Fibroblast of skin of right biceps (primary cell): Measurements from ENCODE around the gene EIF3I.
"Not testable (repeated sequence)": the region's sequence is repeated elsewhere in the genome, so short reads cannot be mapped to it uniquely, and the experiment has no call there.

Source experiments
- DNase-seq: peaks from one replicate; pipeline ENCODE4 v3.0.0-alpha.2; 2013

EIF3I gene

DNA sequence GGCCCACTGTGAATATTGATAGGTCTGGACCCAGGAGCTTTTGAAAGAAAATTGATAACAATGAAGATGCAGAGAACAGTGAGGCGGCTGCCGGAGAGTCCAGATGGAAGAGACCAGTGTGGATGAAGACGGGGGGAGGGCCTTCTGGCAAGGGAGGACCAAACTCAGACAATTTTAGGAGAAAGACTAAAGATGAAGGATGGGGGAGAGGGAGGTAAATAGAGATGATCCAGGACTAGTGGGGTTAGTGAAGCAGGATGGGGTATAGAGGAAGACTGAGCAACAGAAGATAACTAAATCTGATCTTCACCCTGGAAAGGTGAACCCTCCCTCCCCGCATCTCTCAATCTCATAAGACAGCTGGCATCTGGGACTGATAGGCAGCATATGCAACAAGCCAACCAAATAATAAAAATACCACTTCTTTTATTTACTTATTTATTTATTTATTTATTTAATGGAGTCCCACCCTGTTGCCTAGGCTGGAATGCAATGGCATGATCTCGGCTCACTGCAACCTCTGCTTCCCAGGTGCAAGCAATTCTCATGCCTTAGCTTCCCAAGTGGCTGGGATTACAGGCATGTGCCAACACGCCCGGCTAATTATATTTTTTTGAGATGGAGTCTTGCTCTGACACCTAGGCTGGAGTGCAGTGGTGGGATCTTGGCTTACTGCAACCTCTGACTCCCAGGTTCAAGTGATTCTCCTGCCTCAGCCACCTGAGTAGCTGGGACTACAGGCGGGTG is 10.5 kb downstream of the EIF3I start:
- DNase-seq: no peak

- DNase-seq: no peak
Observed at GRCh38 chr1:32234792-32235191, 12.6 kb downstream of the EIF3I start.

DNA sequence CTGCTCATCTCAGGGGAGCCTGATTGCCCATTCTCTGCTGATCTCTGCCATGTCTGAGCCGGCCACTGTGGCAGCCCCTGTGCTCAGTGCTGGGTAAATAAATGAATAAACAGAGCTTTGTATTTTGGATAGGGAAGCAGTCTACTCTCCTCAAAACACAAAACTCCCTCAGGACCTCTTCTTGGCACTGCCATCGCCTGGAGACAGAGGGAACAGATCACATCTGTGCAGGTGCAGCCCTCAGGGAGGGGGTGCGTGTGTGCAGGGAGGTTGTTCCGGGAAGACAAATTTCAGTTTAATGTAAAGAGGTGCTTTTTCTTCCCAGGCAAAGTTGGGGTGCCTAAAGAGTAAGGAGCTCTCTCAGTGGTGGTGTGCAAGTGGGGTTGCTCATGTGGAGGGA is 17.1 kb downstream of the EIF3I start:
- no peak for DNase-seq

DNA sequence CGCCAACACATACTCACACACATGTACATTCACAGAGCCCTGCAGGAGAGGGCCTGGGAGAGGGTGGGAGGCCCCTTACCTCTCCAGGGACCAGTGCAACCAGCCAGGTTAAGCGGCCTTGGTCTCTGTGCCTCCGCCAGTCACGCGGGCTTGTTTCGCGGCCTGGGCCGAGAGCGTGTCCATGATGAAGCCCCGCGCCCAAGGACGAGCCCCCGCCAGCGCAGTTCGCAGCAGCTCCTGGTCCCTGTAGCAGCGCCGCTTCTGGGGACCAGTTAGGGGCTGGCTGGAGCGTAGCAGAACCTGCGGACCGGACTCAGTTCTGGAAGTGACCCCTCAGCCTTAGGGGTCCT is 17.6 kb downstream of the EIF3I start:
- DNase-seq: no peak

- peak; percentile 45 for DNase-seq
Observed at GRCh38 chr1:32240140-32240951, 18.1 kb downstream of the EIF3I start.

GRCh38 chr1:32241001-32241763 is 19.0 kb downstream of the EIF3I start:
- peak; percentile 46 for DNase-seq

GRCh38 chr1:32242341-32242851 is 20.2 kb downstream of the EIF3I start:
- DNase-seq: no peak

DNA sequence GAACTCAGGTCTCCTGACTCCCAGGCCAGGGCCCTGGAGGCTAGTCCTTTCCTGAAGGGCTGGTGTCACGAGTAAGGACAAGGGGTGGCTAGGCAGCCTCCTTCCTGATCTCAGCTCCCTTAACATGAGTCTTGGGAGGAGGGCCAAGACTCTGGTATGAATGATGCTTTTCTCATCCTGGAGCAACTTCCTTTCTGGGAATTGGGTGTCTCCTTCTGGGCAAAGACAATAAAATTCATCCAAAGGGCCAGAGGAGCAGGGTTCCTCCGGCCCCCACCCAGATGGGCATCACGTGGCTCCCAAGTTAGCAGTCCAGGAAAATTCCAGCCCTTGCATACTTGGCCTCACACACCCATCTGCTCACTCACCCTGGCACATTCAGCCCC is 24.7 kb downstream of the EIF3I start, which contains the start of gene FAM167B:
FAM167B (plus strand) TSS at position 335 of the 386 bp plus-strand sequence. CDS start 200 bp downstream, outside the sequence.
- DNase-seq: peak; percentile 71

DNA sequence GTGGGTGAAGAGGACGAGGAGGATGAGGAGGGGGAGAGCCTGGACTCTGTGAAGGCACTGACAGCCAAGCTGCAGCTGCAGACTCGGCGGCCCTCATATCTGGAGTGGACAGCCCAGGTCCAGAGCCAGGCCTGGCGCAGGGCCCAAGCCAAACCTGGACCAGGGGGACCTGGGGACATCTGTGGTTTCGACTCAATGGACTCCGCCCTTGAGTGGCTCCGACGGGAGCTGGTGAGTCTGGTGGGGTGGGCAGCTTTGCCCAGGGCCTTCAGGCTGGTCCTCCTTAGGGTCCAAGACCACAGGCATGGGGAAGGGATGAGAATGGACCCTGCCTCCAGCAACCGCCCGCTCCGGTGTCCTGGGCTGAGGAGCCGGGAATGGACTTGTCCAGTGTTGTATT is 25.2 kb downstream of the EIF3I start:
- DNase-seq: no peak

GRCh38 chr1:32247983-32248889 is 26.0 kb downstream of the EIF3I start:
- peak; percentile 60 for DNase-seq

DNA sequence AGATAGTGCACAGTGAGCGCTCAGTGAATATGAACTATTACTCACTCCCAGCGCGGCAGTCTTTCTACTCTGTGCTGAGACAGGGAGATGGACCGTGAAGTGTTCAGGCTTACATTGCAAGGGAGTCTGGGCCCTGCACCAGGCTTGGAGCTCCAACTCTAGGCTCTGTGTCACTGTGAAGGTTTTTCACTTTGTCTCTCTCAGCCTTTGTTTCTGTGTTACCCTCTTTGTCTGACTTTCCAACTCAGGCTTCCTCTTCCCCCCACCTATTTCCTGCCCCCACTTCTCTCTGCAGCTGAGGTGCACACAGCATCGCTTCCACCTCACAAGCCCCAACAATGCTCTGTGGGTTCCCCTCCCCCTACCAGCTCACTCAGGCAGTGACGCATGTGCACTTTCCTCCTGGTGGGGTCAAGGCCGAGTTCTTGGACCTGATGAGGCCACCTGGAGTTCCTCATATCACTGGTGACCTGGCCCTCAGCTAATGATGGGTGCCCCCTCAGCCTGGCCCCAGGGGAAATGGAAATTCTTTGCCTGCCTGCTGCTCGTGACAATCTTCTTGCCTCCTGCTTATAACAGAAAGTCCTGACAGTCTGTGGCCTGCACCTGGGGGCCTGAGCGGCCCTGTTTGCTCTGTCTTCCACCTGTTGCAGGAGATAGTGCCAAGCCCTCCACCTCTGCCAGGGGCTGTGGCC is 27.8 kb downstream of the EIF3I start:
- DNase-seq: peak; percentile 20

DNA sequence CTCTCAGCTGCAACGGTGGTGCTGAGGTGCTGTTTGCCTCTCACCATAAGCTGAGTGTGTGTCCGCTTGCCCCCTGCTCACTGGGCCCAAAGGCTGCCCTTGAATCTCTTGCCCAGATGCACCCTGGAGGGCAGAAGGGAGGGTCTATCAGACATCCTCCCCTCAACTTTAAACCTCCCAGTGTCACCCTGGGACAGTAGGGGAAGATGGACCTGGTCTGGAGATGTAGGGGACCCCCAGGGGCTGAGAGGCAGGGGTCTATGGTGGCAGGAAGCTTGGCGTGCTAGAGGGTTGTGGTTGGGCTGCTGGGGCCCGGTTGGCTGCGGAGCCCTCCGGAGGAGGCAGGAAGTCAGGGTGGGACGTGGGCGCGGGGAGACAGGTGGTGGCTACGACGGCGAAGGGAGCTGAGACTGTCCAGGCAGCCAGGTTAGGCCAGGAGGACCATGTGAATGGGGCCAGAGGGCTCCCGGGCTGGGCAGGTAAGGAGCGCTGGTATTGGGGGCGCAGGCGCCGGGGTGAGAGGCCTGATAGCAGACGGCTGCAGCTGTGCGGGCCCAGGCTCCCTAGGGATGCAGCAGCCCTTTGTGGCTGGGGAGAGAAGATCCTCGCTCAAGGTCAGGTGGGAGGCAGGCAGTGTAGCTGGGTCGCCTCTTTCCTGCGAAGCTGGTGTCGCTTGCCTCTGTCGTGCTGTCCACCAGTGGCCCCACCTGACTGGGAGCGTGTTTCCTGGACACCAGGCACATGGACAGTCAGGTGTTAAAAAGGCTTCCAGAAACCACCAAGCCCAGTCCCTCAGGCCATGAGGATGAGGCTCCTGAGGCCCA is 28.9 kb downstream of the EIF3I start, which contains the start of gene LCK:
LCK (plus strand) TSS at position 373 of the 824 bp plus-strand sequence. CDS start 23,065 bp downstream, outside the sequence.
- no peak for DNase-seq

- DNase-seq: no peak
Observed at GRCh38 chr1:32255072-32256071, 33.2 kb downstream of the EIF3I start.

GRCh38 chr1:32256473-32257226 is 34.4 kb downstream of the EIF3I start:
- no peak for DNase-seq

DNA sequence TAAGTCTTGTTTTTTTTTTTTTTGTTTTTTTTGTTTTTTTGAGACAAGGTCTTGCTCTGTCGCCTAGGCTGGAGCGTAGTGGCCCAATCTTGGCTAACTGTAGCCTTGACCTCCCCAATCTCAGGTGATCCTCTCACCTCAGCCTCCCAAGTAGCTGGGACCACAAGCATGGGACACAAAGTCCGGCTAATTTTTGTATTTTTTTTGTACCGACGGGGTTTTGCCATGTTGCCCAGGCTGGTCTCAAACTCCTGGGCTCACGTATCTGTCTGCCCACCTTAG is 35.0 kb downstream of the EIF3I start:
- no peak for DNase-seq

DNA sequence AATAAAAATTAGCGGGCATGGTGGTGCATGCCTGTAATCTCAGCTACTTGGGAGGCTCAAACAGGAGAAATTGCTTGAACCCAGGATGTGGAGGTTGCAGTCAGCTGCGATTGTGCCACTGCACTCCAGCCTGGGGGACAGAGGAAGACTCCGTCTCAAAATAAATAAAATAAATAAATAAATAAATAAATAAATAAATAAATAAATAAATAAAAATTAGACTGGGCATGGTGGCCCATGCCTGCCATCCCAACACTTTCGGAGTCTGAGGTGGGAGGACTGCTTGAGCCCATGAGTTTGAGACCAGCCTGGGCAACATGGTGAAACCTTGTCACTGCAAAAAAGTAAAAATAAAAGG is 41.0 kb downstream of the EIF3I start:
- not testable (repeated sequence) for DNase-seq

- no peak for DNase-seq
Observed at GRCh38 chr1:32263744-32264143, 41.5 kb downstream of the EIF3I start.

GRCh38 chr1:32265846-32266245 is 43.6 kb downstream of the EIF3I start:
- DNase-seq: no peak
